ENCODE data around the gene ALAS1. TPM values are rescaled to one million over a fixed set of nuclear protein-coding genes. Genes with fewer than 3 reads are reported as not detected.

The ALAS1 gene
- total and polyA plus RNA-seq, 2 donors (not counting 3 experiments of a cell fraction or from before 2014, with no cell fraction given), result 45.1 to 72.1 TPM

DNA sequence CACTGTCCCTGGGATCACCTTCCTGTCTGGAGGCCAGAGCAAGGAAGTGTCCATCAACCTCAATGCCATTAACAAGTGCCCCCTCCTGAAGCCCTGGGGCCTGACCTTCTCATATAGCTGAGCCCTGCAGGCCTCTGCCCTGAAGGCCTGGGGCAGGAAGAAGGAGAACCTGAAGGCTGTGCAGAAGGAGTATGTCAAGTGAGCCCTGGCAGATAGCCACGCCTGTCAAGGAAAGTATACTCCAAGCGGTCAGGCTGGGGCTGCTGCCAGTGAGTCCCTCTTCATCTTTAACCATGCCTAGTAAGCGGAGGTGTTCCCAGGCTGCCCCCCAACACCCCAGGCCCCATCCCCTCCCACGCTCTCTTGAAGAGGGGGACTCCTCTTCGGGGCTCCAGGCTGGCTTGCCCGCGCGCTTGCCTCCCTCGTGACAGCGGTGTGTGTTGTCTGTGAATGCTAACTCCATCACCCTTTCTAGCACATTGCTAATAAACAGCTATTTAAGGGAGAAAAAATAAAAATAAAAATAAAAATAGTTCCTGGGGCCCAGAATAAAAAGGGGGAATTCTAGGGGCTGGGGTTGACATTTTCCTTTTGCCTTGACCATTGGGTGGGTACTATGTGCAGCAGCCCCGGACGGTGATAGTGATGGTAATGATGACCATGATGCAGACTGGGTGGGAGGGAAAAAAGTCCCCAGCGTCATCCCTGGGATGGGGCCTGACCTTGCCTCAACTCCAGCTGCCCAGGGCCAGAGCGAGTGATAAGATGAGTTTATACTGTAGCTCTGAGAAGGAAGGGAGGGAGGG is 3.3 kb upstream of the ALAS1 start:
- ChIA-PET POLR2A (no interaction called here), CTCF (interaction anchor here (0.7 kb wide), 1 partner anchor 8 kb away, joined by 3 read pairs; no protein-coding TSS in a partner anchor)
- intact Hi-C loops (cut with micrococcal nuclease) (loop anchor here (5.0 kb wide), 1 partner anchor 192 kb away; no protein-coding TSS in a partner anchor), dilution Hi-C loops (cut with MboI; ENCODE audit: extremely low pct_ligation_motif_present, low sequenced_read_pairs) (no loop called here)
- Histone ChIP-seq H3K79me2 (ENCODE audit: control insufficient read depth, insufficient read depth, low read length) (peaks cover 15% of the 10 kb centered on the region), H3K4me2 (ENCODE audit: insufficient read depth, low read length) (no peak overlapping the region), H3K9ac (replicated peaks; ENCODE audit: extremely low read depth, insufficient read depth, low read length) (no peak overlapping the region), H3K9me3 (replicated peaks; ENCODE audit: control insufficient read depth, insufficient read depth, low read length) (no peaks in the 10 kb centered on the region), H3K36me3 (ENCODE audit: control insufficient read depth in 2 of 2, extremely low read depth in 1 of 2, insufficient read depth in 2 of 2, low read length in 2 of 2) (no peaks in the 10 kb centered on the region), H4K20me1 (replicated peaks; ENCODE audit: control insufficient read depth, extremely low read depth, insufficient read depth, low read length) (no peaks in the 10 kb centered on the region), H3K27ac (ENCODE audit: insufficient read depth, low read depth, low read length) (no peak overlapping the region), H3K4me1 (ENCODE audit: control insufficient read depth, extremely low read depth, insufficient read depth, low read length) (peaks cover 17% of the 10 kb centered on the region), H3K27me3 (ENCODE audit: control insufficient read depth in 2 of 2, insufficient read depth in 2 of 2, low read length in 2 of 2) (no peaks in the 10 kb centered on the region), H3K4me3 (replicated peaks in 1 of 3; ENCODE audit: insufficient read depth in 1 of 3, low read depth in 1 of 3, low read length in 3 of 3) (no peak overlapping the region), H3K9me1 (replicated peaks; ENCODE audit: control insufficient read depth, extremely low read depth, insufficient read depth, low read length) (no peaks in the 10 kb centered on the region), H2AFZ (ENCODE audit: low read depth, low read length) (no peak overlapping the region)
- BruUV-seq (replicated peaks), result no TSS peak
- DNase-seq (ENCODE audit: low read depth, low spot score) (no peak), FAIRE-seq (no peak)
- TF ChIP-seq GATA2 (IDR thresholded peaks at IDR 0.05; ENCODE audit: insufficient read depth, insufficient read length, low read depth, low read length) (no peak), FOS (IDR thresholded peaks at IDR 0.05; ENCODE audit: borderline replicate concordance, insufficient read depth, low read length) (no peak), POLR2AphosphoS5 (IDR thresholded peaks at IDR 0.05; ENCODE audit: insufficient read depth, low read depth, low read length) (no peak), EZH2 (IDR thresholded peaks at IDR 0.05; ENCODE audit: borderline replicate concordance, low read depth, low read length, severe bottlenecking) (no peak), JUN (IDR thresholded peaks at IDR 0.05; ENCODE audit: borderline replicate concordance, insufficient read depth, insufficient read length, low read depth) (no peak), MYC (IDR thresholded peaks at IDR 0.05; ENCODE audit: low read depth, low read length) (no peak), POLR2A (IDR thresholded peaks at IDR 0.05; ENCODE audit: low read depth, low read length) (no peak)
- TF ChIP-seq, protein P1, sequence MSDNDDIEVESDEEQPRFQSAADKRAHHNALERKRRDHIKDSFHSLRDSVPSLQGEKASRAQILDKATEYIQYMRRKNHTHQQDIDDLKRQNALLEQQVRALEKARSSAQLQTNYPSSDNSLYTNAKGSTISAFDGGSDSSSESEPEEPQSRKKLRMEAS (IDR thresholded peaks at IDR 0.05; ENCODE audit: insufficient read depth, insufficient read length), result no peak
- TF ChIP-seq, protein P2, sequence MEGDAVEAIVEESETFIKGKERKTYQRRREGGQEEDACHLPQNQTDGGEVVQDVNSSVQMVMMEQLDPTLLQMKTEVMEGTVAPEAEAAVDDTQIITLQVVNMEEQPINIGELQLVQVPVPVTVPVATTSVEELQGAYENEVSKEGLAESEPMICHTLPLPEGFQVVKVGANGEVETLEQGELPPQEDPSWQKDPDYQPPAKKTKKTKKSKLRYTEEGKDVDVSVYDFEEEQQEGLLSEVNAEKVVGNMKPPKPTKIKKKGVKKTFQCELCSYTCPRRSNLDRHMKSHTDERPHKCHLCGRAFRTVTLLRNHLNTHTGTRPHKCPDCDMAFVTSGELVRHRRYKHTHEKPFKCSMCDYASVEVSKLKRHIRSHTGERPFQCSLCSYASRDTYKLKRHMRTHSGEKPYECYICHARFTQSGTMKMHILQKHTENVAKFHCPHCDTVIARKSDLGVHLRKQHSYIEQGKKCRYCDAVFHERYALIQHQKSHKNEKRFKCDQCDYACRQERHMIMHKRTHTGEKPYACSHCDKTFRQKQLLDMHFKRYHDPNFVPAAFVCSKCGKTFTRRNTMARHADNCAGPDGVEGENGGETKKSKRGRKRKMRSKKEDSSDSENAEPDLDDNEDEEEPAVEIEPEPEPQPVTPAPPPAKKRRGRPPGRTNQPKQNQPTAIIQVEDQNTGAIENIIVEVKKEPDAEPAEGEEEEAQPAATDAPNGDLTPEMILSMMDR (IDR thresholded peaks at IDR 0.05; ENCODE audit: extremely low read depth in 1 of 2, insufficient read depth in 1 of 2, low read depth in 1 of 2, low read length in 2 of 2), result no peak
